ENCODE measurements around the gene PCCA.

The PCCA gene

DNA sequence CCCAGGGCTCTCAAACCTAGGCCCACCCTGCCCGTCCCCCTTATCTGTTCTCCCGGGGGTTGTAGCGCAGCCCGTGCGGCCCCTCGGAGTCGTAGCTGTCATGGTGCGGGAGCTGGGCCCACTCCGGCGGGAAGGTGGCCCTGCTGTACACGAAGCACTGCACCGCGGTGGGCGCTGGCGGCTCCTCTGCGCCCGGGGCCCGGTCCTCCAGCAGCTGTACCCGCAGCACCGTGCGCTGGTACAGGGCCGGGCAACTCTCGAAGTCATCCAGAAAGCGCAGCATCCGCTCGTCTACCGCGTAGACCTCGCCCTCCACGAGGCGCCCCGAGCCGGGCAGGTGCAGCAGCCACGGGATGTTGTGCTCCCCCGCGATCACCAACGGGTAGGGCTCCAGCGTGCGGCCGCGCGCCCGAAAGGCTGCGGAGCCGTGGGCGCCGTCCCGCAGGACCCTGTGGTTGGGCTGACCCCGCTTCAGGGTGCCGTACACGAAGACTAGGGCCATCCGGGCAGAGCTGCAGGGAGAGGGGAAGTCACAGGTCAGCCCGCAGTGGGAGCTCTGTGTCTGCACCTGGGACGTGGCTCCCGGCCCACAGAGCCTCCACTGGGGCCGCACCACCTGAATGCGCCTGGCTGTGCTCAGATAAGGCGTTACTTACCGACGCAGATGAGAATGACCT lies 443.3 kb downstream of the PCCA start:
- DNase-seq = peak; percentile 41

DNA sequence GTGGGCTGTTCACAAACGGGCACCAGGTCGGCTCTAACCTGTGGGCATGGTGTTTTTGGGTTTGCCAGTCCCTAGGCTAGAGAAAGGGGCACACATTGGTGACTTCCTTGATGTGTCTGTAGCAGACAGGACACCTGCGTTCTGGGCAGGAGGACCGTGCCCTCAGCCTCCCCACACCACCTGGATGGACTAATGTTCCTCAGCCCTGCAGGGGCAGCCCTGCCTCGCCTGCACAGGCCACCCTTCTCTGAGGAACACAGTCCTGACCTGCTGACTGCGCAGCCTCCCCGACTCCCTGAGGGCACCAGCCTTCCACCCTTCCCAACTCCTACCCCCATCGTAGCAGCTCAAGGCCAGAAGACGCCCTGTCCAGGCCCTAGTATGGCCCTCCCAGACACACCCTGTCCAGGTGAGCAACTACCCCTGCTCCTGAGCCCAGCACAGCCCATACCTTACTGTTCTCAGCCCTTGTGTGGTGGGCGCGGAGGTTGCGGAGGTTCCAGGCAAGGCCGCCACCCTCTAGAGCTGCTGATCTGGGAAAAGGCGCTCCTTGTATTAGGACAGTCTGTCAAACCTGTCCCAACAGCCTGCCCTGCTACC lies 444.0 kb downstream of the PCCA start:
- peak; percentile 40 for DNase-seq

DNA sequence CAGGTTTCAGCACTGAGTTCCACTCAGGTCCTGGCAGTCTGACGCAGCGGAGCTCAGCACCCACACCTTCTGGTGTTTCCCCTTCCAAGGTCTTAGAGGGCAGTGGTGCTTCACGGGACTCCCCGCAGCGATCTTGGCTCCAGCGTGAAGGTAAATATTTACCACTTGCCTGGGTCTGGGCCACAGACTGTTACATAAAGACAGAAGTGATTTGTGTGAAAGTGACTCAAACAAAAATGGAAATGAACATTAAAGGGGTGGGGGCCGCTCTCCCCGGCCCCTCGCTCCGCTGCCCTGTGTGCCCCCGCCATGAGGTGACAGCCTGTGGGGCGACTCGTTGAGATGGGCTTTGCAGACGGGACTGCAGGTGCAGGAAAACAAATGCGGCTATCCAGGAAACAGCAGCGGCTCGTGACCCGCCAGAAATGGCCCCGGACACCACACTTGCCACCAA lies 444.7 kb downstream of the PCCA start:
- peak; percentile 30 for DNase-seq

DNA sequence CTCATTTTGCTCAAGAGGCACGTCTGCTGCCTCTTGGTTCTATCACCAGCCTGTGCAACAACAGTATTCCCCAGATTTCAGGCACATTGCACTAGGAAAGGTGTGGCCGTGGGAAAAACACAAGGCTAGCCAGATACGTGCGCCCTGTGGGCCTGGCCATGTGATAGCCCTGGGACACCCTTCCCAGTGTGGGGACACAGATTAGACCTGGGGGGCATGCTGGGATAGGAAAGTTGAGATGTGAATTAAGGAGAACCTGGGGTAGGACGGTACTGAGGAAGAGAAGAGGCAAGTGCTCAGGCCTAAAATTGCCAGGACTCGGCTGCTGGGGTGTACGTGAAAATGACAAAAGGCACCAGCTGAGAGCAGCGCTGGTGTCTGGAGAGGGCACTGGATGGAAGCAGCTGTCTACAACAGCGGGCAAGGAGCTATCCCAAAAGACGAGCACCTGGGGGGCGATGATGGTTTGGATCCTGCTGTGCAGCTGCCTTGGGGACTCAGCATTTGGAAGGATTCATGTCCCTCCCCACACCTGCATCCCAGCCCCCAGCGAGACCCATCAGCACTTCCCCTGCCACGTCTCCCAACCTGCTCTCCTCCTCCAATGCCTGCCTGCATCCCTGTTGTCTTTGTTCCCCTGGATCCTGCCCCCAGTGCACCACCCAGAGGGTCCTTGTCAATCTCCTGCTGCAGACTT lies 445.4 kb downstream of the PCCA start:
- peak; percentile 19 for DNase-seq

DNA sequence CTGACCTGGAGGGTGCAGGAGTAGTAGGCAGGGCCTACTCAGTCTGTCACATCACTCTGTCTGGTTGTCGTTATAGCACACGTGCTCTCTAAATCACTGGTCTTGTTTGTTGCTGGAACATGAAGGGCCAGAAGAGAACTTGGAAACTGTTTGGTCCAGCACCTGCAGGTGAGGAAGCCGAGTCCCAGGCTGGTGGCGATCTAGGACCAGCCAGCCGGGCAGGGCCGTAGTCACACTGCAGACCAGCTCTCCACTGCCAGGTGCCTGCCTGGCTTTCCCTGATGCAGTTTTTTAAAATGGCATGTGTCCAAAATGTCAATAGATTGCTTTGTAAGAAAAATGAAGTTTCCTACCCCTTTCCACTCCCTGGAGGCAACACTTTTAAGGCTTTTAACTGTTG lies 446.0 kb downstream of the PCCA start:
- DNase-seq = no peak

DNA sequence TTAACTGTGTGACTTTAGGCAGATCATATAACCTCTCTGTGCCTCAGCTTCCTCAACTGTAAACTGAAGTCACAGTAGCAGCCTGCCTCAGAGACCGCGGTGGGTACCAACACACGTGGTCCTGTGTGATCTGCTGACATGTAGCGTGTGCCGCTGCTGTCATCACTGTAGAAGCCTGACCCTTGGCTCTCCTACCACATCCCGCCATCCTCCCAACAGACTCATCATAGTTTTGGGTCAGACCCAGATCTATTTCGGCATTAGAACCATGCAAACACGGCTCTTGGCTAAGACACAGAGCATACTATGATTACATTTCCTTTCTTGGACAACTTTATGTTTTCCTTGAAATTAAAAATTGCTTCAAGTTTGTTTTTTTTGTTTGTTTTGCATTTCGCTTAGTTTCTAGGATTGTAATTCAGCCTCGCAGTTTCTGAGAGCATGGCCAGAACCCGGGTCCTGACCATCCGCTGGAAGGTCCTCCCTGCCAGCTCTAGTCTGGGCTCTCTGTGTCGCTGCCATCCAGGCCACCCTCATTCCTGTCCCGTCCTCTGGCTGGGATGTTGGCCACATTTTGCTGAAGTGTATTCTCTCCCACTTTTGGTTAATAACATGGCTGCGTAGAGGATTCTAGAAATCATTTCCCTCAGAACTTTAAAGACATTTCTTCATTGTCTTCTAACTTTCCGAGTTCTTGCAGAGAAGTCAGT lies 446.7 kb downstream of the PCCA start:
- peak; percentile 43 for DNase-seq

DNA sequence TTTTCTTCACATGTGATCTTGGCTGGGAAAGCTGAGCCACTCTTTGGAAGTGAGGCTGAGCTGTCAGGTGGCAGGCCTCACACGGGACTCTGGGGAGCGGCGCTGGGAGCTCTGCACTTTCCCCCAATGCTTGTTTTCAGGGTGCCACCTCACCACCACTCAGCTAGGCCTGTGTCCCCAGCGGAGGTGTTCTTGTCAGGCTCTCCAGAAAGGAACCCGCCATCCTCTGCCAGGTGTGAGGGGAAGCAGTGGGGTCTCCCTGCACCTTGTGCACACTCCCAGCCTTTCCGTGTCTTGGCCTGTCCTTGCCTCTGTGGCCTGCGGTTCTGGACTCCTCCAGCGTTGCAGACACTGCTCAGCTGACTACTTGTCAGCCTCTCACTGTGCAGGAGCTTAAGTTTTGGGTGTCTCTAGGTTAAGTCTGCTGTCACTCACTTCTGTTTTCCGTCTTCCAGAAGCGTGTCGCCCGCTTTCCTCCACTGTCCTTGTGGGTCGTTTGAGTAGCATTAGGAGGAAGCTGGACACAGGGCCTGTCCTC lies 447.8 kb downstream of the PCCA start:
- peak; percentile 44 for DNase-seq

DNA sequence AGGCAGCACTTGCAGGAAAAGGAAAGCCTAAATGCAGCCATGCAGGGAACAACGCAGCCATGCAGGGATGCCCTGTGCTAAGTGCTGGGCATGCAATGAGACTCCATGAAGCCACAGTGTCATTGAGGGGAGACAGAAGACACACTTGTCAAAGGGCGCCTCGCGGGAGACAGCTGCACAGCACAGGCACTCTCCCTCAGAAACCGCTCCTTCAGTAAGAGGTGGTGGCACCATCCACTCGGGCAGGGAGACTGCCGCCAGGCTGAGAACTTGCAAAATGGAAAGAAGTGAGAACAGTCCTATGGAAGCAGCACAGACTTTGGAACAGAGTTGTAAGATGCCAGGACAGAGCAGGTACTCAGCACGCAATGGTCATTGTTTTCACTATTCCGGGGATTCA lies 448.6 kb downstream of the PCCA start:
- DNase-seq = peak; percentile 32

DNA sequence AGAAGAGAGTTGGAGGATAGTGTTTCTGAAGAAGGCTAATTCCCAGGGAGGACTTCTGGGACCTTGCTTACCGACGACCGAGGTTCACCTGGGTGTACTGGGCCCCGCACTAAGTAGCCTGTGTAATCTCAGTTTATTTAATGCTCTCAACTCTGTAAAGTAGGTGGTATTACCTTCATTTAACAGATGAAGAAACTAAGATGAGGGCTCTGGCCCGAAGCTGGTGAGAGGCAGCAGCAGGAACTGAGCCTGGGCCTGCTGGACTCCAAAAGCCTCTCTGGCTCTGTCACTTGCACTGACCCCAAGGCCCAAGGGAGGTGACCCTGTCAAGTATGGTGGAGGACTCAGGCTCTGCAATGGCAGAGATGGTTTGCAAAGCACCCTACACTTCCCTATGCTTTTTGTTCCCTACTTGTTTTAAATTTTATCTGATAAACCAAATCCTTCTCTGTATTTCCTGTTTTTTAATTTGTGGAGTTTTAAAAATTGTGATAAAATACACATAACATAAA lies 449.1 kb downstream of the PCCA start:
- DNase-seq = peak; percentile 40

DNA sequence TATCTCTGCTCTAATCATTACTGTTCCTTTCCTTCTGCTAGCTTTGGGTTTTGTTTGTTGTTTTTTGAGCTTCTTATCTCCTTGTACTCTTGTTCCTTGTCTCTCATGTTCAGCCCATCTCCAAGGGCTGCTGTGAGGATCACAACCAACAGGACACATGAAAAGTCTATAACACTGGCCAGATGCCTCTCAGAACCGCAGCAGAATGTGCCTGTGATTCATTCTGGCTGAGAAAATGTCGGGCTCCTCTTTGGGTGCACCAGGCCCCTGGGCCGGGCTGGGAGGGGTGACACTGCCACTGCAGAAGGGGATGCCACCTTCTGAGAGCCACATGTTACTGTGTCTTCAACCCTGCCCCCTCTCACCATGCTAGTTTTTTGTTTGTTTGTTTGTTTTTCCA lies 451.7 kb downstream of the PCCA start:
- DNase-seq = peak; percentile 32

DNA sequence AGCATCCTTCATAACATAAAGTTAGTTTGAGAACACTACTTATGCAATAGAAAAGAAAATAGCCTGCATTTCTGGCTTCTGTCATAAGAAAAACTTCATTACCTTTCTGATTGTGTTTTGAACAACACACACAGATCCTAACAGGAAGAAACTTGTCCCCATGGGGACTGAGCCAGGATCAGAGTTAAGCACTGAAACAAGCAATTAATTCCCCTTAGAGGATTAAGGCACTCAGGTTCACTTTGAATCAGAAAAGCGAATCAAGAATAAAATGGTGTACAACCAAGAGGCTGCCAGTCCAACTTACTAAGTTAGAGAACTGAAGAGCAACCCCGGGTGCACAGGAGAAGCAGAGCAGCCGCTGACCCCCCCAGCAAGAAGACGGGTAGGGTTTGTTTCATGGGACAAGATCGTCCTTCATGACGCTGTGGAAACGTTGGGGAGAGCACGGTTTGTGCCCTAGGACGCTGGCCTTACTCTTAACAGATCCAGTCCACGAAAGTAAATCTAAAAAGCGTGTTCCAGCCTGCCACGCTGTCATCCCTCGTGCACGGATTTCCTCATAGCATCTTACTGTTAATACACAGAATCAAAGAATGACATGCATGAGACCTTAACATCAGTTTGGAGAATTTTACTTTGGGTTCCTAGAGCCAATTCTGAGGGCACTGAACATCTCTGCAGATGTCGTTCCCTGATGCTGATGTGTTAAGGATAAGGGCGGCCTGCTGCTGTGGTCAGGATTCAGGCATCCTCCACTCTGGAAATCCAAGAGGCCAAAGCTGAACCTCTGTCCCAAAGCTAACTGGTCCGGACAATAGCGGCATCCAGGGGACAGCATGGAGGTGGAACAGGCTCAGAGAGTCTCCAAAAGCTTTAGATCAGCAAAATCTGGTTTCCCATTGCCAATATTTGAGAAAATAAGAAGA lies 453.3 kb downstream of the PCCA start:
- peak; percentile 53 for DNase-seq

DNA sequence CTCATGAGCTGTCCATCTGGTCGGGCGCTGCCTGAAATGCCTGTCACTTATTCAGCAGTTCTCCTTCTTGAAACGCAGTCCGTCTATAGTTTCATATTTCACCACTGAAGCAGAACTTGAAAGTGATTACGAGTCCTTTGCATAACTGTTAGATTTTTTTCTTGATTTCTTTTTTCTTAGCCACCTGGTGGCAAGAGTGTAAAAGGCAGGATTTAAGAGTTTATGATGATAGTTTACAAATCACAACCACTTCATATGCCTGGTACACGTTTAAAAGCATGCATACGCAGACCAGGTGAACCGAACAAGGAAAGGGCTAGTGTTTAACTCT lies 453.9 kb downstream of the PCCA start:
- DNase-seq = peak; percentile 21

DNA sequence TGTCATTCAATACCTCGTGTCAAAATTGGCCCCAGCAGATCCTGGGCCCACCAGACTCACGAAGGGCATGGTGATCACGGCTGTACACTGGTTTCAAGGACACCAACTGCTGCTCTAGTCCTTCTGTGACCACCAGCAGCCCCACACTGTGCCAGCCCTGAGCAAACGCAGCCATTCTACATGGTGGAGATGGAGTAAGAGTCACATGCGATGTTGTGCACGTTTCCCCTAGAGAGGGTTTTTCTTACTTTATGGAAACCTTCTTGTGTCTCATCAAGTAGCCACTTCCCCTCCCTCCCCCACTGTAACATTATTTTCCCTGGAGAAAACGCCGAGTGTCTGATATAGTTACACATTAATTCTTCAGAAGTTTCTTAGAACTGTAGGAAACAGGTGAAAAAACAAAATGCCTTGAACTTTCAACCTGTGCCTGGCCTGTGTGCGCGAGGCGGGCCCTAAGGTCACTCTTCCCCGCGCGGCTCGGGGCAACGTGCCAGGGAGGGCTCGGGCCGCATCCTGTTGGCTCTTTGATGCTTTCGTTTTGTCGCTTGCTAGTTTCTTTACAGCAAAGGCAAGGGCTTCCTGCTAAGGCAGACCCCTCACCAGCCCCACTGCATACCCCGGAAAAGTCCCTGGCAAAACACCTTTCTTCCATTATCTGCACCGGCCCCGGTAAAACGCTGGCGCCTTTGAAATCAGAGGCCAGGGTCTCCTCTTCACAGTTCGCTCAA lies 455.1 kb downstream of the PCCA start:
- no peak for DNase-seq

DNA sequence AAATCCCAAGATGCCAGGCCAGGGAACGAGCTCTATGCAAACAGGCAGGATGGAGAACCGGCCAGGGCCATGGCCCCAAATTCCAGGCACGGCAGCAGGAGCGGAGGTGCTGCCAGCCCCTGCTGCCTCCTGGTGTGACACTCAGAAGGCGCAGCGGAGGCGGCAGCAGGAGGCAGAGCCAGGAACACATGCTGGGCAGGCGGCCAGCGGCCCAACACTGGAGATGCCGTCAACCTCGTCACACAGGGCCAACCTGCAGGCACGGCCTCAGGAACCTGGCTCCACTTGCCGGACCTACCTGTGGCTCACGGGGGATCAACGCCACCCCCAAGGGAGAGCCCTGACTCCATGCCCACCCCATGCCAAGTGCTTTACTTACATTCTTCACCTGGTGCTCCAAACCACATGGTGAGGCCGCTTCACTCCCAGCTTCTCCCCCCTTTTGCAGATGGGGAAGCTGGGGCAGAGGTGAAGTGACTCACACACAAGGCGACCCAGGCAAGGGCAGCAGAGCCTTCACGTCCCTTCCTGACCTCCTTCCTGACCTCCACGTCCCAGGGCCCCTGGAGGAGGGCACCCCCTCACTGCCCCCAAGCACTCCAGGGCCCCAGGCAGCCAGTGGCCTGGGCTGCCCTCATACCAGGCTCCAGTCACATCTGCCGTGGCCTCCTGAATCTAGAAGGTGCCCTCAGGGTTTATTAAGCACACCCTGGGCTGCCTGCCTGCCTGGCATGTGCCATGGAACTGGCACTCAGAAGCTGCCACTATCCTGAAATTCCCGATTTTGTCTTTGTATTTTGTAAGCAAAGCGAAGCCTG lies 456.2 kb downstream of the PCCA start:
- no peak for DNase-seq

DNA sequence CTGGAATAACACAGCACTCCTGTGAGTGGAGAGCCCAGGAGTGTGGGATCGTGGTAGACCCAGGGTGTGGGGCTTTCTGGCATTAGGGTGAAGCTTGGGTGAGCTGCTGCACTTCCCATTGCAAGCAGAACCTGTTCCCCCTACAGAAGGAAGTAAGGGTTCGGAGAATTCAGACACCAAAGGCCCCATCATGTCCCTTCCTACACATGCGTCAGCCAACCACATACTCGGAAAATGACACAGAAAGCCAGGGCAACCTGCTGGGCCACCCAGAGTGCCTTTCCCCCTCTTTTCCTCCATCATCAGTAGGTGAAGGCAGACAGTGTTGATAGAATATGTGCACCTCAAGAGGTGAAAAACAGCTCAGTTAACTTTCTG lies 456.8 kb downstream of the PCCA start:
- no peak for DNase-seq

DNA sequence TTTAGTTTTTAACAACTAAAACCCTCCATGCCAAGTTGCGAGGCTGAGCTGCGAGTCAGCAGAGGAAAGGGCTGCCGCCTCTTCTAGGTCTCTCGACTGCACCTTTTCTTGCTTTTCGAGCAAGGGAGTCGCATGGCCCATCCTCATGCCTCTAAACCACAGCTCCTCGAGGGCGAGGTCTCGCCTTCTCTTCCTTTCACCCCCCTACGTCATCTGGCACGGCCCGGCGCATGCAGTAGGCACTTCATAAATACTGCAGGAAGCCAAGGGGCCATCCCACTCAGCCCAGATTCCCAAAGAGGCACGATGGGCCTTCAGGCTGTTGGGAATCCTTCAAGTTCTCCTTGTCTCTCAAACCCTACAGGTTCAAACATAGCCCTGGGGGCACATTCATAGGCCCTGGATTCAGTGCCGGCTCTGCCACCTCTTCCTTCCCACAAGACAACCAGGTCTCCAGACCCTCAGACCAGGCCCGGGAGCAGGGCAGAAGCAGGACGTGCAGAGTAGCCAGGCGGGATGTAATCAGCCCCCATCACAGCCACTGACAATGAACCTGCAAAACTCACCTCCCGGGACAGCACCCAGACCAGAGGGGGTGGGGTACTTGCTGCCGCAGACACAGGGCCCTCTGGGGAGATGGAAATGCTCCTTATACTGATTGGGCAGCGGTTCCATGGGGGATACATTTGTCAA lies 458.0 kb downstream of the PCCA start:
- DNase-seq = no peak

DNA sequence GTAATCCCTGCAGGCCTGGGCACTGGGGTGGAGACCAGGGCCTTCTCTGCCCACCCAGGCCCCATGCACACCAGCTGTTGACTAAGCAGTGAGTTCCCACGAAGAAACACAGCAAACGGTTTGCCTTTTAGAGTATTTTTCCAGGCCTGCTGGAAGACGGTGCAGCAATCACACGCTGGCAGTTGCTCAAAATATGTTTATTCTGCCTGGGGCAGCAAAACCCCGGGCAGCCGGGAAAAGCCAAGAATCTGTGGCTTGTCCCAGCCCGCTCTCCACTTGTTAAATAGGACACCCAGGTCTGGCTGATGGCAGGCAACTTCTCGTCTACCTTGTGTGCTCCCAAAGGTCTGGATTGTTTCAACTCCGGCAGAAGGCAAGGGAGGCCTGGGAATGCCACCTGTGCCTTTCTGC lies 458.9 kb downstream of the PCCA start:
- DNase-seq = no peak

DNA sequence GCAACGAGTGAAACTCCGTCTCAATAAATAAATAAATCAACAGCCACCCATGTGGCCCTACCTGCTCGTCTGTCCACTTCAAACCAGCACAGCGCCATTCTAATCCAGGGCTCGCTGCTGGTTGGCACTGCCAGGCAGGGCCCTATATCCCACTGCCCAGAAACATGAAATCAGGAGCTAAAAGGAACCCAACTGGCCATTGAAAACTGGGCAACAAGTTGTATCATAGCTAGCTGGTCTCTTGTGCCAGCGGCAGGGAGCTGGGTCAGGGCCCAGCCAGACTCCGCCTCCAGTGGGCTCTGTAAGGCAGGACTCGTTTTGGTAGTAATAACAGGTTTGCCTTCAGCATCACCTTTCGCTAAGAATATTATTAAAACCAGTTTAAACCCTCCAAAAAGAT lies 460.4 kb downstream of the PCCA start:
- peak; percentile 30 for DNase-seq

DNA sequence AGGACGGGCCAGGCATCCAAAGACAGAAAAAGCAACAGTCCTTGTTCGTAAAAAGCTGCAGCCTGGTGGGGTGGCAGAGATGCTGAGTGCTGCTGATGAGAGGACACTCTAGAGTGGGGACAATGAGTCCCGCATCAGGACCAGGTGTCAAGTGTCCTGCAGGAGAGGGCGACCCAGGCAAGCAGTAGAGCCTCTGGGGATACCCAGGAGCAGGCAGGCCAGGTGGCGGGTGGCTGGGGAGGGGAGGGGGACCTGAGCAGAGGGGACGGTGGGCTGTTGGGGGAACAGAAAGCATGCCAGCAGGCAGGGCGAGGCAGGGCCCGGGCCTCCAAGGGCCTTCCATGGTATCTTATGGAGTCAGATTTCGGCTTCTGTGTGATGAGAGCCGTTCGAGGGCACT lies 463.9 kb downstream of the PCCA start:
- DNase-seq = no peak

DNA sequence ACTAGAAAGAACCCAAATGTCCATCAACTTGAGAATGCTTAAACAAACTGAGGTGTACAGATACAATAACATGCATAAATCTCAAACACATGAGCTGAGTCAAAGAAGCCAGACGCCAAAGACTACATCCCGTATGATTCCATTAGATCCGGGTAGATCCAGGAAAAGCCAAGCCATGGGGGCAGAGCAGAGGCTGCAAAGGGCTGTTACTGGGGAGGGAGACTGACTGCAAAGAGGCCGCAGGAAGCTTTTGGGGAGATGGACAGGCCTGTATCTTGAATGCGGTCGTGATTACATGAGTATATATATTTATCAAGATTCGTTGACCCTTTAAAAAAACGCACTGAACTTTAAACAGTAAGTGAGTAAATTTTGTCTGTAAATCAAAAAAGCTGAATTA lies 471.0 kb downstream of the PCCA start:
- DNase-seq = no peak
